WTC11 (cell line): ENCODE results near the gene STK33. TPM values are rescaled to one million over a fixed set of nuclear protein-coding genes. Genes with fewer than 3 reads are reported as not detected.

ENCODE experiments used
- ATAC-seq: fragments of 200-7000 bp; cut with Tn5 transposase; 2 replicates; pipeline ENCODE4 v1.10.0; 2021; ENCODE audit warnings: mild to moderate bottlenecking, moderate library complexity
- CTCF ChIA-PET: fragments of 300-600 bp; sonication (Branson Sonifier 250); formaldehyde crosslinking; loops from one replicate; lab custom pipeline; 2021; ENCODE audit warnings: antibody characterized with exemption; lab: Charles Lee
- POLR2A ChIA-PET: fragments of 350-600 bp; sonication (Branson Sonifier 250); formaldehyde crosslinking; loops from one replicate; lab custom pipeline; 2021; ENCODE audit warnings: antibody characterized with exemption; lab: Charles Lee
- DNase-seq: peaks from one replicate; pipeline ENCODE4 v3.0.0; 2021; ENCODE audit warnings: low spot score
- H3K27ac Mint-ChIP-seq: 2 replicates; pipeline ENCODE4 v1.8.0; 2021; ENCODE audit warnings: mixed read lengths
- H3K27me3 Mint-ChIP-seq: 2 replicates; pipeline ENCODE4 v1.8.0; 2021; ENCODE audit warnings: low read depth, mild to moderate bottlenecking, moderate library complexity, mixed read lengths
- H3K36me3 Mint-ChIP-seq: 2 replicates; pipeline ENCODE4 v1.8.0; 2021; ENCODE audit warnings: mixed read lengths
- H3K4me1 Mint-ChIP-seq: 2 replicates; pipeline ENCODE4 v1.8.0; 2022; ENCODE audit warnings: mixed read lengths
- H3K4me3 Mint-ChIP-seq: 2 replicates; pipeline ENCODE4 v1.8.0; 2021; ENCODE audit warnings: mild to moderate bottlenecking, moderate library complexity, mixed read lengths
- H3K9me3 Mint-ChIP-seq: 2 replicates; pipeline ENCODE4 v1.8.0; 2021; ENCODE audit warnings: mixed read lengths
- ATF1 ChIP-seq: sonication (generic); formaldehyde crosslinking; IDR thresholded peaks from 2 replicates; pipeline ENCODE4 v1.8.1; 2023; ENCODE audit warnings: mild to moderate bottlenecking, moderate library complexity, missing genetic modification reagents
- ELF4 ChIP-seq: sonication (generic); formaldehyde crosslinking; IDR thresholded peaks from 2 replicates; pipeline ENCODE4 v1.8.1; 2022; ENCODE audit warnings: low read depth, mild to moderate bottlenecking, moderate library complexity, missing genetic modification reagents
- FOXJ3 ChIP-seq: sonication (generic); formaldehyde crosslinking; IDR thresholded peaks from 2 replicates; pipeline ENCODE4 v1.9.0; 2021; ENCODE audit warnings: missing genetic modification reagents, mild to moderate bottlenecking, borderline replicate concordance
- FOXK1 ChIP-seq: sonication (generic); formaldehyde crosslinking; IDR thresholded peaks from 2 replicates; pipeline ENCODE4 v1.8.0; 2022; ENCODE audit warnings: mild to moderate bottlenecking, moderate library complexity, missing genetic modification reagents
- GRHL2 ChIP-seq: fragments of 250-450 bp; sonication (Bioruptor Pico); IDR thresholded peaks from 2 replicates; pipeline ENCODE4 v1.8.0; 2022; ENCODE audit warnings: mild to moderate bottlenecking, moderate library complexity; ENCODE audit not compliant: insufficient replicate concordance, severe bottlenecking
- GTF2I ChIP-seq: fragments of 250-450 bp; sonication (Bioruptor Pico); conservative IDR thresholded peaks from 2 replicates; pipeline ENCODE4 v1.4.0; 2021; ENCODE audit warnings: mild to moderate bottlenecking
- MXD4 ChIP-seq: fragments of 250-450 bp; sonication (Bioruptor Pico); IDR thresholded peaks from 2 replicates; pipeline ENCODE4 v1.8.0; 2021; ENCODE audit warnings: mild to moderate bottlenecking, moderate library complexity, borderline replicate concordance
- NFE2L1 ChIP-seq: sonication (generic); formaldehyde crosslinking; IDR thresholded peaks from 2 replicates; pipeline ENCODE4 v1.8.1; 2023; ENCODE audit warnings: missing genetic modification reagents
- OVOL2 ChIP-seq: fragments of 250-450 bp; sonication (Bioruptor Pico); IDR thresholded peaks from 2 replicates; pipeline ENCODE4 v1.9.0; 2021; ENCODE audit warnings: mild to moderate bottlenecking, borderline replicate concordance
- ZBTB21 ChIP-seq: sonication (generic); formaldehyde crosslinking; IDR thresholded peaks from 2 replicates; pipeline ENCODE4 v1.8.1; 2023; ENCODE audit warnings: mild to moderate bottlenecking, missing genetic modification reagents, borderline replicate concordance
- ZNF138 ChIP-seq: sonication (generic); formaldehyde crosslinking; conservative IDR thresholded peaks from 2 replicates; pipeline ENCODE4 v1.8.1; 2022; ENCODE audit warnings: mild to moderate bottlenecking, moderate library complexity, missing genetic modification reagents
- ZNF232 ChIP-seq: sonication (generic); formaldehyde crosslinking; IDR thresholded peaks from 2 replicates; pipeline ENCODE4 v1.8.0; 2022; ENCODE audit warnings: mild to moderate bottlenecking, missing genetic modification reagents
- ZNF396 ChIP-seq: fragments of 250-450 bp; sonication (Bioruptor Pico); IDR thresholded peaks from 2 replicates; pipeline ENCODE4 v1.8.0; 2021; ENCODE audit warnings: mild to moderate bottlenecking, moderate library complexity, borderline replicate concordance
- ZNF671 ChIP-seq: fragments of 250-450 bp; sonication (Bioruptor Pico); IDR thresholded peaks from 2 replicates; pipeline ENCODE4 v1.8.0; 2021; ENCODE audit warnings: mild to moderate bottlenecking
- total RNA-seq: library from RNA; stranded (reverse); gene quantifications from 3 replicates; pipeline ENCODE4 v1.2.3, GENCODE V29; 2021
- TF ChIP-seq, protein P1 (sequence below): sonication (generic); formaldehyde crosslinking; IDR thresholded peaks from 2 replicates; pipeline ENCODE4 v1.8.1; 2022; ENCODE audit warnings: mild to moderate bottlenecking, missing genetic modification reagents, moderate library complexity, borderline replicate concordance
- TF ChIP-seq, protein P2 (sequence below): fragments of 250-450 bp; sonication (Bioruptor Pico); IDR thresholded peaks from 2 replicates; pipeline ENCODE4 v1.9.0; 2021; ENCODE audit warnings: mild to moderate bottlenecking, borderline replicate concordance

Gene STK33
- total RNA-seq, 1 experiment from 2014 or later: 13.3 TPM

DNA sequence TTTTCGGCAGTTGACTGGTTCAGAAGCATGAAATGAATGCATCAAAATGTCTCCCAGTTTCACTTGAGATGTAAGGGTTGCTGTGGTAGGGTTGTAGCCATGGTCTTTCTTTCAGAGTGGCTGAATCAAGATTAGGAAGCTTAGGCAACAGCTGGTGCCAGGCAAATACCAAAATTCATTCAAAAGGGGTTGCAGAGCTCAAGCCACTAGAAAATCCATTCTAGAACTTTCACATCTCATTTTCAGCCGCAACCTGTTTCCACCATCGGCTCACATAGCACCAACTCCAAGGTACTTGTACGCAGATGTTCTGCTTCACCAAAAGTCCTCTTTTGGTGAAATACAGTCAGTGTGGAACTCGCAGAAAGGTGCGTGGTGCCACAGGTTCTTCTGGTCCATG lies 40.5 kb upstream of the STK33 start:
- H3K36me3 Mint-ChIP-seq: peaks cover 18% of the 10 kb centered on the region; the same call in 1 of the 2 replicates
- POLR2A ChIA-PET: no interaction called here

DNA sequence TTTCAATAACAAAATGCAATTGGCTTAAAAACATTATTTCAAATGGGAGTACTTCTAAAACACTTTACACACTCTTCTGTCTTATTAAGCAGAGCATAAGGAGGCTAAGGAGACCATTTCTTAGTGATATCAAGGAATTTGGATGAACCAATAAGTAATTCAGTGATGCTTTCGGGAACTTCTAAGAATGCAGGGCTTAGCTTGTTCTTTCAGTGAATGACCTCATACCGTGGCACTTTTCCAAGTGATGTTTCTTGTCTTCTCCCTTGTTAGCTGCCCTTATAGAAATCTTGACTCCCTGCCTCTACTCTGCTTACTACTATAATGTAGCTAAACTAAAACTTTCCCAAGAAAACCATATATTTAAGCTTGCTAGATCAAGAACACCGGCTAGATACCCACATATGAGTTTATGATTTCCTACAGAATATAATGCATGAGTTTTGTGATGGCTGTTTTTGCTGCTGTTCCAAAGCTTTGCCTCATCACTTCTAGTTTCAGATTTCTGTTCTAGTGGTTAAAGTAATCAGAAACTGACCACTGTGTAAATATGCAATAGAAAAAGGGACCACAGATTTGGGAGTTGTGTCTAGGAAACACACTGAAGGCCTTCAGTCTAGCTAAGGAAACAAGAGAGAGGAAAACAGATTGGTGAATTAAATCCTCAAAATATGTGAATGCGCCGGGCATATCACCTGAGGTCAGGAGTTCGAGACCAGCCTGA lies 37.5 kb upstream of the STK33 start:
- H3K27ac Mint-ChIP-seq: no peak overlapping the region
- H3K36me3 Mint-ChIP-seq: peaks cover 8% of the 10 kb centered on the region; the same call in 1 of the 2 replicates
- no peak overlapping the region for H3K4me3 Mint-ChIP-seq
- ChIA-PET CTCF (interaction anchor here (1.5 kb wide), 1 partner anchor 9 kb away, joined by 3 read pairs; no protein-coding TSS in a partner anchor), POLR2A (no interaction called here)
- no peak for TF ChIP-seq FOXJ3
- no peak for TF ChIP-seq NFE2L1 (CRISPR knock-in tag)
- TF ChIP-seq ELF4 (CRISPR knock-in tag): no peak
- TF ChIP-seq ZNF232 (CRISPR knock-in tag): no peak
- TF ChIP-seq ATF1 (CRISPR knock-in tag): no peak
- TF ChIP-seq OVOL2 (CRISPR knock-in tag): no peak
- TF ChIP-seq MXD4 (CRISPR knock-in tag): no peak
- no peak for TF ChIP-seq GTF2I (CRISPR knock-in tag)
- no peak for ATAC-seq
- peaks cover 10% of the 10 kb centered on the region for H3K9me3 Mint-ChIP-seq
- no peaks in the 10 kb centered on the region for H3K27me3 Mint-ChIP-seq
- no peak for DNase-seq
- H3K4me1 Mint-ChIP-seq: no peaks in the 10 kb centered on the region

More for the DNA sequence above, 40.5 kb upstream of the STK33 start:
- DNase-seq (no peak), ATAC-seq (no peak)
- Mint-ChIP-seq H3K27me3 (no peaks in the 10 kb centered on the region; the same call in 1 of the 2 replicates), H3K27ac (no peak overlapping the region), H3K9me3 (peaks cover 13% of the 10 kb centered on the region), H3K4me3 (no peak overlapping the region), H3K4me1 (no peaks in the 10 kb centered on the region)
- no peak for TF ChIP-seq ZNF138 (CRISPR knock-in tag)
- TF ChIP-seq GRHL2 (CRISPR knock-in tag): no peak
- TF ChIP-seq, protein P1, sequence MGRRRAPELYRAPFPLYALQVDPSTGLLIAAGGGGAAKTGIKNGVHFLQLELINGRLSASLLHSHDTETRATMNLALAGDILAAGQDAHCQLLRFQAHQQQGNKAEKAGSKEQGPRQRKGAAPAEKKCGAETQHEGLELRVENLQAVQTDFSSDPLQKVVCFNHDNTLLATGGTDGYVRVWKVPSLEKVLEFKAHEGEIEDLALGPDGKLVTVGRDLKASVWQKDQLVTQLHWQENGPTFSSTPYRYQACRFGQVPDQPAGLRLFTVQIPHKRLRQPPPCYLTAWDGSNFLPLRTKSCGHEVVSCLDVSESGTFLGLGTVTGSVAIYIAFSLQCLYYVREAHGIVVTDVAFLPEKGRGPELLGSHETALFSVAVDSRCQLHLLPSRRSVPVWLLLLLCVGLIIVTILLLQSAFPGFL (CRISPR knock-in tag): no peak
- no peak for TF ChIP-seq ZBTB21 (CRISPR knock-in tag)
- TF ChIP-seq, protein P2, sequence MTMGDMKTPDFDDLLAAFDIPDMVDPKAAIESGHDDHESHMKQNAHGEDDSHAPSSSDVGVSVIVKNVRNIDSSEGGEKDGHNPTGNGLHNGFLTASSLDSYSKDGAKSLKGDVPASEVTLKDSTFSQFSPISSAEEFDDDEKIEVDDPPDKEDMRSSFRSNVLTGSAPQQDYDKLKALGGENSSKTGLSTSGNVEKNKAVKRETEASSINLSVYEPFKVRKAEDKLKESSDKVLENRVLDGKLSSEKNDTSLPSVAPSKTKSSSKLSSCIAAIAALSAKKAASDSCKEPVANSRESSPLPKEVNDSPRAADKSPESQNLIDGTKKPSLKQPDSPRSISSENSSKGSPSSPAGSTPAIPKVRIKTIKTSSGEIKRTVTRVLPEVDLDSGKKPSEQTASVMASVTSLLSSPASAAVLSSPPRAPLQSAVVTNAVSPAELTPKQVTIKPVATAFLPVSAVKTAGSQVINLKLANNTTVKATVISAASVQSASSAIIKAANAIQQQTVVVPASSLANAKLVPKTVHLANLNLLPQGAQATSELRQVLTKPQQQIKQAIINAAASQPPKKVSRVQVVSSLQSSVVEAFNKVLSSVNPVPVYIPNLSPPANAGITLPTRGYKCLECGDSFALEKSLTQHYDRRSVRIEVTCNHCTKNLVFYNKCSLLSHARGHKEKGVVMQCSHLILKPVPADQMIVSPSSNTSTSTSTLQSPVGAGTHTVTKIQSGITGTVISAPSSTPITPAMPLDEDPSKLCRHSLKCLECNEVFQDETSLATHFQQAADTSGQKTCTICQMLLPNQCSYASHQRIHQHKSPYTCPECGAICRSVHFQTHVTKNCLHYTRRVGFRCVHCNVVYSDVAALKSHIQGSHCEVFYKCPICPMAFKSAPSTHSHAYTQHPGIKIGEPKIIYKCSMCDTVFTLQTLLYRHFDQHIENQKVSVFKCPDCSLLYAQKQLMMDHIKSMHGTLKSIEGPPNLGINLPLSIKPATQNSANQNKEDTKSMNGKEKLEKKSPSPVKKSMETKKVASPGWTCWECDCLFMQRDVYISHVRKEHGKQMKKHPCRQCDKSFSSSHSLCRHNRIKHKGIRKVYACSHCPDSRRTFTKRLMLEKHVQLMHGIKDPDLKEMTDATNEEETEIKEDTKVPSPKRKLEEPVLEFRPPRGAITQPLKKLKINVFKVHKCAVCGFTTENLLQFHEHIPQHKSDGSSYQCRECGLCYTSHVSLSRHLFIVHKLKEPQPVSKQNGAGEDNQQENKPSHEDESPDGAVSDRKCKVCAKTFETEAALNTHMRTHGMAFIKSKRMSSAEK (CRISPR knock-in tag): no peak
- CTCF ChIA-PET: no interaction called here

DNA sequence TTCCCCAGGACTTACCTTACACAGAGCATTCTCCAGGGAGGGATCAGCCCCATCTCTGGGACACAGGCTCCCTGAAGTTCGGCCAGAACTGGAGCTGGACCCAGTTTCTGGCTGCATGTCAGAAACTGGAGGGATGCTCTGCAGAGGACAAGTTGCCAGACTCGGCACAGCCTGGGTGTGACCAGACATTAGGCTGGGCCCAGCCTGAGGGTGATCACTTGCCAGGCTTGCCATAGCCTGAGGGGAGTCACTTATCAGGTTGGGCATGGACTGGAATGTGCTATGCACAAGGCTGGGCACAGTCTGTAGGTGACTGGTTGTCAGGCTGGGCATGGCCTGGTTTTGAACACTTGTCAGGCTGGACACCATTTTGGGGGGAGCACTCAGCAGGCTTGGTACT lies 30.7 kb upstream of the STK33 start:
- no peaks in the 10 kb centered on the region for H3K9me3 Mint-ChIP-seq
- no peak overlapping the region for H3K4me3 Mint-ChIP-seq
- no peak for TF ChIP-seq FOXK1
- no peak for TF ChIP-seq GTF2I (CRISPR knock-in tag)
- no peak for TF ChIP-seq ZNF396 (CRISPR knock-in tag)
- no peak for TF ChIP-seq ZNF671
- H3K36me3 Mint-ChIP-seq: peaks cover 4% of the 10 kb centered on the region; the same call in 1 of the 2 replicates
- ChIA-PET CTCF (no interaction called here), POLR2A (no interaction called here)
- no peak for ATAC-seq
- no peak overlapping the region for H3K27ac Mint-ChIP-seq
- no peaks in the 10 kb centered on the region for H3K27me3 Mint-ChIP-seq
- no peaks in the 10 kb centered on the region for H3K4me1 Mint-ChIP-seq
- DNase-seq: no peak
